Measurements from ENCODE around the gene TRIM26.

DNA sequence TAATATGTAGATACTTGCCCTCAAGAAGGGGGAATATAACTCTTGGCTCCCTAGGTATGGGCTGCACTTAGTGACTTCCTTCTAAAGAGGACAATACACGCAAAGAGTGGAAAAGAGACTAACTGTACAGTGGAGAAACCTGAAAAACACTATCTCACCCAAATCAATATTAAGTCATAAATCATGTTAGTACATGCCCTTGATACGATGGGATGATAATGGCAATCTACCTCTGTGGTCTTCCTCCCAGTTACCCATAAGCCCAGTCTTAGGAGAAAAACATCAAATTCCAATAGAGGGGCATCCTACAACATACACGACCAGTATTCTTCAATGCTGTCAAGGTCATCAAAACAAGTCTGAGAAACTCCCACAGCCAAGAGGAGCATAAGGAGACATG, 1.3 kb downstream of the TRIM26 start:
- TF ChIP-seq POLR2AphosphoS5 (IDR thresholded peaks at IDR 0.05; ENCODE audit: low read depth, low read length) (no peak), TAF1 (IDR thresholded peaks at IDR 0.05; ENCODE audit: borderline replicate concordance, insufficient read depth, low read length) (no peak)
